NOMO-1 treated with DMSO at 0.1 percent for 48 hours (cell line): ENCODE data around the gene AKAP8.
A peak's percentile ranks its signal among the peaks of the same experiment; 100 is the strongest.
"Not testable (repeated sequence)": the region's sequence is repeated elsewhere in the genome, so short reads cannot be mapped to it uniquely, and the experiment has no call there.

ENCODE experiments used
- DNase-seq: peaks from one replicate; lab custom pipeline; 2025; ENCODE audit not compliant: unreplicated experiment; lab: John Stamatoyannopoulos, UW

AKAP8 gene

GRCh38 chr19:15404097-15404779 lies 24.7 kb upstream of the AKAP8 start:
- DNase-seq = no peak

- no peak for DNase-seq
These were observed 23.6 kb upstream of the AKAP8 start for GRCh38 chr19:15403151-15403531.

GRCh38 chr19:15402411-15403150 lies 23.0 kb upstream of the AKAP8 start:
- DNase-seq = no peak

- DNase-seq = no peak
These were observed 21.8 kb upstream of the AKAP8 start for GRCh38 chr19:15401397-15401710.

- no peak for DNase-seq
These were observed 21.2 kb upstream of the AKAP8 start for GRCh38 chr19:15400521-15401396.

- no peak for DNase-seq
These were observed 20.0 kb upstream of the AKAP8 start for GRCh38 chr19:15399635-15400034.

GRCh38 chr19:15399234-15399515 lies 19.6 kb upstream of the AKAP8 start:
- no peak for DNase-seq

- no peak for DNase-seq
These were observed 19.1 kb upstream of the AKAP8 start for GRCh38 chr19:15398501-15399233.

- no peak for DNase-seq
These were observed 18.2 kb upstream of the AKAP8 start for GRCh38 chr19:15397782-15398181.

GRCh38 chr19:15397236-15397635 lies 17.6 kb upstream of the AKAP8 start:
- DNase-seq = no peak

- DNase-seq = no peak
These were observed 16.8 kb upstream of the AKAP8 start for GRCh38 chr19:15396436-15396835.

- not testable (repeated sequence) for DNase-seq
These were observed 15.7 kb upstream of the AKAP8 start for GRCh38 chr19:15395251-15395650.

GRCh38 chr19:15394426-15394825 lies 14.8 kb upstream of the AKAP8 start:
- DNase-seq = no peak

GRCh38 chr19:15393963-15394362 lies 14.4 kb upstream of the AKAP8 start:
- no peak for DNase-seq

GRCh38 chr19:15390814-15391213 lies 11.2 kb upstream of the AKAP8 start:
- peak; percentile 15 for DNase-seq

- DNase-seq = no peak
These were observed 2.3 kb upstream of the AKAP8 start for GRCh38 chr19:15381864-15382263.

GRCh38 chr19:15381429-15381828 lies 1.8 kb upstream of the AKAP8 start:
- DNase-seq = no peak

- peak; percentile 47 for DNase-seq
These were observed 536 bp upstream of the AKAP8 start for GRCh38 chr19:15379999-15380647.

GRCh38 chr19:15378534-15379082 lies 979 bp downstream of the AKAP8 start:
- peak; percentile 56 for DNase-seq

GRCh38 chr19:15374796-15375440 lies 4.7 kb downstream of the AKAP8 start:
- DNase-seq = no peak
